NT2/D1 (cell line): ENCODE results near the gene MBNL1.

Experiments
- DNase-seq: peaks from one replicate; pipeline ENCODE4 v3.0.0-alpha.2; 2011; ENCODE audit warnings: low read depth, low spot score
- H3K27me3 ChIP-seq: 2 replicates; pipeline ENCODE4 v1.6.0; 2011; ENCODE audit warnings: mild to moderate bottlenecking; ENCODE audit not compliant: insufficient read length, insufficient read depth
- H3K36me3 ChIP-seq: 2 replicates; pipeline ENCODE4 v1.6.1; 2011; ENCODE audit warnings: mild to moderate bottlenecking, low read length, mixed read lengths; ENCODE audit not compliant: insufficient read depth, insufficient read length
- H3K4me1 ChIP-seq: 2 replicates; pipeline ENCODE4 v1.5.1; 2011; ENCODE audit not compliant: insufficient read depth, insufficient read length
- H3K4me3 ChIP-seq: 2 replicates; pipeline ENCODE4 v1.5.1; 2011; ENCODE audit warnings: low read depth; ENCODE audit not compliant: insufficient read length
- H3K9ac ChIP-seq: 2 replicates; pipeline ENCODE4 v1.6.0; 2011; ENCODE audit warnings: low read depth; ENCODE audit not compliant: insufficient read length
- H3K9me3 ChIP-seq: 2 replicates; pipeline ENCODE4 v1.5.1; 2011; ENCODE audit warnings: mild to moderate bottlenecking, low read length; ENCODE audit not compliant: insufficient read depth
- SUZ12 ChIP-seq: IDR thresholded peaks from 2 replicates; pipeline ENCODE4 v1.6.1; 2011; ENCODE audit not compliant: insufficient read length, insufficient read depth; ENCODE audit errors: extremely low read depth
- YY1 ChIP-seq: IDR thresholded peaks from 2 replicates; pipeline ENCODE4 v1.6.1; 2011; ENCODE audit not compliant: insufficient read length, insufficient read depth
- ZNF274 ChIP-seq: IDR thresholded peaks from 2 replicates; pipeline ENCODE4 v1.6.1; 2011; ENCODE audit warnings: mild to moderate bottlenecking, low read depth, low read length

Gene MBNL1

GRCh38 chr3:152230370-152230769 is 38.4 kb upstream of the MBNL1 start:
- no peak for DNase-seq
- H3K4me3 ChIP-seq: no peak overlapping the region
- no peak overlapping the region for H3K9ac ChIP-seq
- TF ChIP-seq YY1: no peak
- TF ChIP-seq ZNF274: no peak
- TF ChIP-seq SUZ12: no peak
- H3K9me3 ChIP-seq: no peaks in the 10 kb centered on the region
- no peaks in the 10 kb centered on the region for H3K36me3 ChIP-seq
- no peaks in the 10 kb centered on the region for H3K4me1 ChIP-seq
- H3K27me3 ChIP-seq: no peaks in the 10 kb centered on the region

GRCh38 chr3:152232001-152232400 is 36.7 kb upstream of the MBNL1 start:
- TF ChIP-seq ZNF274 (no peak), SUZ12 (no peak), YY1 (no peak)
- H3K4me1 ChIP-seq: no peaks in the 10 kb centered on the region

GRCh38 chr3:152232679-152233078 is 36.0 kb upstream of the MBNL1 start:
- H3K9me3 ChIP-seq: no peaks in the 10 kb centered on the region
- no peaks in the 10 kb centered on the region for H3K36me3 ChIP-seq
- H3K4me3 ChIP-seq: no peak overlapping the region
- H3K27me3 ChIP-seq: no peaks in the 10 kb centered on the region
- TF ChIP-seq ZNF274 (no peak), YY1 (no peak), SUZ12 (no peak)
- H3K9ac ChIP-seq: no peak overlapping the region
- H3K4me1 ChIP-seq: no peaks in the 10 kb centered on the region
- DNase-seq: no peak

More at GRCh38 chr3:152232001-152232400, 36.7 kb upstream of the MBNL1 start:
- H3K4me3 ChIP-seq: no peak overlapping the region
- H3K9me3 ChIP-seq: no peaks in the 10 kb centered on the region
- H3K9ac ChIP-seq: no peak overlapping the region
- no peak for DNase-seq
- no peaks in the 10 kb centered on the region for H3K36me3 ChIP-seq
- H3K27me3 ChIP-seq: no peaks in the 10 kb centered on the region

GRCh38 chr3:152234657-152235375 is 33.9 kb upstream of the MBNL1 start:
- TF ChIP-seq ZNF274: no peak
- no peak for TF ChIP-seq YY1
- no peak for TF ChIP-seq SUZ12
- H3K36me3 ChIP-seq: no peaks in the 10 kb centered on the region
- no peaks in the 10 kb centered on the region for H3K4me1 ChIP-seq
- H3K9me3 ChIP-seq: no peaks in the 10 kb centered on the region
- no peak overlapping the region for H3K9ac ChIP-seq
- no peaks in the 10 kb centered on the region for H3K27me3 ChIP-seq
- no peak for DNase-seq
- no peak overlapping the region for H3K4me3 ChIP-seq

GRCh38 chr3:152235709-152236298 is 32.9 kb upstream of the MBNL1 start:
- H3K9me3 ChIP-seq: no peaks in the 10 kb centered on the region
- H3K4me3 ChIP-seq: no peak overlapping the region
- no peaks in the 10 kb centered on the region for H3K27me3 ChIP-seq
- no peaks in the 10 kb centered on the region for H3K4me1 ChIP-seq
- no peak for DNase-seq
- no peaks in the 10 kb centered on the region for H3K36me3 ChIP-seq
- no peak overlapping the region for H3K9ac ChIP-seq
- no peak for TF ChIP-seq ZNF274
- TF ChIP-seq YY1: no peak
- TF ChIP-seq SUZ12: no peak

GRCh38 chr3:152236716-152237115 is 32.0 kb upstream of the MBNL1 start:
- no peaks in the 10 kb centered on the region for H3K9me3 ChIP-seq
- H3K9ac ChIP-seq: no peak overlapping the region
- no peak for TF ChIP-seq ZNF274
- TF ChIP-seq SUZ12: no peak
- TF ChIP-seq YY1: no peak
- no peak overlapping the region for H3K4me3 ChIP-seq
- no peak for DNase-seq
- H3K27me3 ChIP-seq: no peaks in the 10 kb centered on the region
- H3K36me3 ChIP-seq: no peaks in the 10 kb centered on the region
- H3K4me1 ChIP-seq: no peaks in the 10 kb centered on the region

- H3K36me3 ChIP-seq: no peaks in the 10 kb centered on the region
- DNase-seq: no peak
- no peaks in the 10 kb centered on the region for H3K4me1 ChIP-seq
- no peak overlapping the region for H3K9ac ChIP-seq
- H3K27me3 ChIP-seq: no peaks in the 10 kb centered on the region
- no peaks in the 10 kb centered on the region for H3K9me3 ChIP-seq
- TF ChIP-seq ZNF274: no peak
- no peak for TF ChIP-seq YY1
- no peak for TF ChIP-seq SUZ12
- H3K4me3 ChIP-seq: no peak overlapping the region
These were observed 27.3 kb upstream of the MBNL1 start for GRCh38 chr3:152241142-152242017.
